SK-N-SH (cell line): ENCODE results near the gene PPME1. TPM values are rescaled to one million over a fixed set of nuclear protein-coding genes. Genes with fewer than 3 reads are reported as not detected.

Experiments
- CTCF ChIA-PET: fragments of 300-600, 350-600 bp; formaldehyde crosslinking; extraction: SDS; loops from one replicate; lab custom pipeline; 2021; lab: Yijun Ruan, JAX
- POLR2A ChIA-PET: fragments of 350-600 bp; sonication (Branson Sonifier 250); formaldehyde crosslinking; extraction: SDS; loops from one replicate; lab custom pipeline; 2020; ENCODE audit warnings: antibody characterized with exemption, inconsistent platforms; lab: Yijun Ruan, JAX
- DNase-seq: peaks from one replicate; pipeline ENCODE4 v3.0.0; 2012
- H2AFZ ChIP-seq: fragments of 200-600 bp; sonication (generic); 2 replicates; pipeline ENCODE4 v1.8.1; 2016; ENCODE audit warnings: antibody characterized with exemption, mild to moderate bottlenecking, low read depth
- H3F3A ChIP-seq: fragments of 200-600 bp; sonication (generic); replicated peaks from 2 replicates; pipeline ENCODE3; 2016; ENCODE audit warnings: antibody characterized with exemption, mild to moderate bottlenecking; ENCODE audit not compliant: insufficient read depth
- H3K27ac ChIP-seq, 2 experiments: fragments of 200-500 bp in 1 of 2; fragments of 200-600 bp in 1 of 2; sonication (Bioruptor generic) in 1 of 2; sonication (generic), shearing (Covaris generic) in 1 of 2; 2 replicates each; pipeline versions ENCODE4 v1.5.1 to v1.6.1; 2014 to 2016; ENCODE audit warnings: low read depth in 2 of 2, inconsistent platforms in 1 of 2, low read length in 1 of 2, mild to moderate bottlenecking in 1 of 2, mixed read lengths in 1 of 2
- H3K27me3 ChIP-seq: fragments of 200-600 bp; sonication (generic), shearing (Covaris generic); 2 replicates; pipeline ENCODE4 v1.6.1; 2016; ENCODE audit warnings: mixed run types; ENCODE audit not compliant: insufficient read depth
- H3K36me3 ChIP-seq, 2 experiments: fragments of 200-500 bp in 1 of 2; fragments of 200-600 bp in 1 of 2; sonication (Bioruptor generic) in 1 of 2; sonication (generic) in 1 of 2; replicated peaks in 1 of 2; 2 replicates each; pipeline versions ENCODE3 to v1.5.1; 2014 to 2016; ENCODE audit warnings: low read length in 1 of 2, mild to moderate bottlenecking in 1 of 2; ENCODE audit not compliant: insufficient read depth in 2 of 2, control insufficient read depth in 1 of 2
- H3K4me1 ChIP-seq, 2 experiments: fragments of 200-500 bp in 1 of 2; fragments of 200-600 bp in 1 of 2; sonication (Bioruptor generic) in 1 of 2; sonication (generic), shearing (Covaris generic) in 1 of 2; 2 replicates each; pipeline versions ENCODE4 v1.5.1 to v1.6.1; 2014 to 2016; ENCODE audit warnings: low read depth in 1 of 2, low read length in 1 of 2, mixed run types in 1 of 2; ENCODE audit not compliant: insufficient read depth in 2 of 2, control insufficient read depth in 1 of 2
- H3K4me2 ChIP-seq: fragments of 200-600 bp; sonication (generic), shearing (Covaris generic); 2 replicates; pipeline ENCODE4 v1.6.1; 2017; ENCODE audit warnings: mixed run types
- H3K4me3 ChIP-seq, 2 experiments: fragments of 200-500 bp in 1 of 2; fragments of 200-600 bp in 1 of 2; sonication (Bioruptor generic) in 1 of 2; sonication (generic), shearing (Covaris generic) in 1 of 2; 2 replicates each; pipeline versions ENCODE4 v1.5.1 to v1.8.1; 2014 to 2016; ENCODE audit warnings: low read depth in 2 of 2, inconsistent platforms in 1 of 2, low read length in 1 of 2, mild to moderate bottlenecking in 1 of 2, mixed read lengths in 1 of 2, moderate library complexity in 1 of 2
- H3K79me2 ChIP-seq: fragments of 200-600 bp; sonication (generic); 2 replicates; pipeline ENCODE4 v1.8.1; 2017; ENCODE audit warnings: mild to moderate bottlenecking; ENCODE audit not compliant: insufficient read depth
- H3K9ac ChIP-seq: fragments of 200-600 bp; sonication (generic); 2 replicates; pipeline ENCODE4 v1.6.1; 2017; ENCODE audit warnings: mixed run types
- H3K9me2 ChIP-seq: fragments of 200-600 bp; sonication (generic); 2 replicates; pipeline ENCODE4 v1.6.1; 2017; ENCODE audit warnings: mixed run types
- H3K9me3 ChIP-seq: fragments of 200-600 bp; sonication (generic); 2 replicates; pipeline ENCODE4 v1.6.1; 2017; ENCODE audit warnings: mixed run types, mild to moderate bottlenecking, moderate library complexity
- H4K20me1 ChIP-seq: fragments of 200-600 bp; sonication (generic); 2 replicates; pipeline ENCODE4 v1.6.1; 2017; ENCODE audit warnings: mild to moderate bottlenecking, mixed run types; ENCODE audit not compliant: insufficient read depth
- EP300 ChIP-seq, 2 experiments: IDR thresholded peaks; 2 replicates each; pipeline versions ENCODE4 v1.4.0 to v1.6.1; 2012; ENCODE audit warnings: borderline replicate concordance in 1 of 2, low read depth in 1 of 2, low read length in 1 of 2
- EZH2phosphoT487 ChIP-seq: fragments of 200-600 bp; sonication (generic); IDR thresholded peaks from 2 replicates; pipeline ENCODE4 v1.6.1; 2017; ENCODE audit warnings: low read depth, mixed run types, mild to moderate bottlenecking, antibody characterized with exemption, moderate library complexity, borderline replicate concordance
- FOSL2 ChIP-seq: IDR thresholded peaks from 2 replicates; pipeline ENCODE4 v1.4.0; 2012; ENCODE audit warnings: low read depth, mild to moderate bottlenecking, moderate library complexity, borderline replicate concordance
- FOXJ3 ChIP-seq: sonication (generic); formaldehyde crosslinking; IDR thresholded peaks from 2 replicates; pipeline ENCODE4 v1.5.1; 2020; ENCODE audit warnings: mild to moderate bottlenecking, missing genetic modification reagents
- FOXM1 ChIP-seq: IDR thresholded peaks from 2 replicates; pipeline ENCODE4 v1.4.0; 2012; ENCODE audit warnings: low read depth, mild to moderate bottlenecking
- GABPA ChIP-seq: IDR thresholded peaks from 2 replicates; pipeline ENCODE4 v1.4.0; 2012; ENCODE audit warnings: low read depth, mild to moderate bottlenecking
- GATA2 ChIP-seq: sonication (generic); formaldehyde crosslinking; IDR thresholded peaks from 2 replicates; pipeline ENCODE4 v1.5.0; 2020; ENCODE audit warnings: mild to moderate bottlenecking, missing genetic modification reagents
- JUND ChIP-seq: IDR thresholded peaks from 2 replicates; pipeline ENCODE4 v1.4.0; 2012
- MEF2A ChIP-seq: IDR thresholded peaks from 2 replicates; pipeline ENCODE4 v1.4.0; 2012; ENCODE audit warnings: low read depth, borderline replicate concordance
- POLR2AphosphoS5 ChIP-seq: IDR thresholded peaks from 2 replicates; pipeline ENCODE4 v1.6.1; 2012; ENCODE audit warnings: low read depth, low read length
- RAD21 ChIP-seq: IDR thresholded peaks from 2 replicates; pipeline ENCODE4 v1.6.1; 2012; ENCODE audit warnings: mild to moderate bottlenecking, low read length
- RFX5 ChIP-seq: IDR thresholded peaks from 2 replicates; pipeline ENCODE4 v1.6.1; 2012; ENCODE audit warnings: mild to moderate bottlenecking, improper control_type of control experiment, low read length
- RXRA ChIP-seq: IDR thresholded peaks from 2 replicates; pipeline ENCODE4 v1.4.0; 2012; ENCODE audit warnings: low read depth, mild to moderate bottlenecking, borderline replicate concordance
- SMC3 ChIP-seq: IDR thresholded peaks from 2 replicates; pipeline ENCODE4 v1.6.1; 2012; ENCODE audit warnings: low read depth, low read length, improper control_type of control experiment
- TAF1 ChIP-seq: IDR thresholded peaks from 2 replicates; pipeline ENCODE4 v1.6.1; 2012; ENCODE audit warnings: low read depth, mild to moderate bottlenecking, low read length, moderate library complexity, borderline replicate concordance
- TCF12 ChIP-seq: IDR thresholded peaks from 2 replicates; pipeline ENCODE4 v1.4.0; 2012
- YY1 ChIP-seq: IDR thresholded peaks from 2 replicates; pipeline ENCODE4 v1.4.0; 2012; ENCODE audit warnings: low read depth, mild to moderate bottlenecking
- WGBS: methylation state at CpG from one replicate; pipeline ENCODE4 v1.1.6; 2017; ENCODE audit warnings: low lambda C conversion rate; 5-methylcytosine and 5-hydroxymethylcytosine counted together
- polyA plus RNA-seq, 3 experiments: library from polyadenylated mRNA; depleted of rRNA; stranded (reverse); fragments of >200 nt; gene quantifications; 2 replicates each; pipeline ENCODE4 v1.2.3, GENCODE V29; 2012
- TF ChIP-seq, protein P1 (sequence below): IDR thresholded peaks from 2 replicates; pipeline ENCODE4; 2012
- TF ChIP-seq, protein P2 (sequence below): IDR thresholded peaks from 2 replicates; pipeline ENCODE4 v1.4.0; 2012; ENCODE audit warnings: low read depth, borderline replicate concordance
- TF ChIP-seq, protein P3 (sequence below): fragments of 150-350 bp; IDR thresholded peaks from 2 replicates; pipeline ENCODE4 v1.6.1; 2017; ENCODE audit warnings: antibody characterized with exemption, low read length, low read depth, borderline replicate concordance
- TF ChIP-seq, protein P4 (sequence below): IDR thresholded peaks from 2 replicates; pipeline ENCODE4 v1.4.0; 2012; ENCODE audit warnings: low read depth
- TF ChIP-seq, protein P5 (sequence below): fragments of 200-600 bp; sonication (generic); IDR thresholded peaks from 2 replicates; pipeline ENCODE4 v1.6.1; 2017; ENCODE audit warnings: antibody characterized with exemption, mild to moderate bottlenecking, moderate library complexity

The PPME1 gene
- polyA plus RNA-seq, 1 of the 3 experiments (the other 2 are of a cell fraction), result 107 TPM

DNA sequence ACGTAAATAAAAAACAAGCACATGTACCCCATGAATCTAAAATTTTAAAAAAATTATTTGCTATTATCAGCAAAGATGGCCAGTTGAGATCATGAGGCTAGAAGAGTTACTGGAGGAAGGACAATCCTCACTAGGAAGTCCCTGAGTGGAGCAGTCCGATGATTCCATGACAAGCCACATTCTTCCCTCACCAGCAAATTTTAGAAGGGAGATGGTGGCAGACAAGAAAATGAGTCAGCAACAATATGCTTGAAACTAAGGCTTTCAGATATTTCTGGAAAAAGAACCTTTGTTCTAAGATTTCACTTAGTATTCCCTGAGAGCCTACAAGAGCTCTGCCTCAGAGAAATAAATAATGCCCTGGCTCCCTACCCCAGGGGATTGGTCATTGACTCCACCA, 105.5 kb downstream of the PPME1 start:
- Histone ChIP-seq H2AFZ (no peak overlapping the region), H3F3A (peaks cover 39% of the 10 kb centered on the region), H3K27me3 (no peaks in the 10 kb centered on the region), H3K4me1 (peaks cover 2 to 32% of the 10 kb centered on the region in 2 experiments), H3K9ac (no peak overlapping the region), H3K4me3 (no peak overlapping the region), H3K9me3 (no peaks in the 10 kb centered on the region), H3K4me2 (no peak overlapping the region), H3K27ac (peak overlapping the region in 1 of 2 experiments; percentile 97; a peak in 2 of 4 replicates), H4K20me1 (no peaks in the 10 kb centered on the region), H3K79me2 (no peaks in the 10 kb centered on the region), H3K9me2 (no peaks in the 10 kb centered on the region), H3K36me3 (no peaks in the 10 kb centered on the region)
- ChIA-PET CTCF (interaction anchor here (3.6 kb wide), 1 partner anchor 21 kb away, joined by 10 read pairs; no protein-coding TSS in a partner anchor), POLR2A (no interaction called here)
- DNase-seq, result no peak
- TF ChIP-seq RXRA (no peak), EZH2phosphoT487 (no peak), FOXJ3 (no peak), TAF1 (no peak), TCF12 (peak; percentile 25; the same call in 1 of the 2 replicates), GATA2 (no peak), POLR2AphosphoS5 (no peak), YY1 (no peak), JUND (peak; percentile 43; the same call in 1 of the 2 replicates), MEF2A (no peak), RFX5 (no peak), FOXM1 (no peak), FOSL2 (peak; percentile 40; the same call in 1 of the 2 replicates), RAD21 (no peak), SMC3 (no peak), EP300 (IDR thresholded peaks at IDR 0.05; ENCODE audit: borderline replicate concordance in 1 of 2, low read depth in 1 of 2, low read length in 1 of 2) (no peak), GABPA (no peak)
- TF ChIP-seq, protein P1, sequence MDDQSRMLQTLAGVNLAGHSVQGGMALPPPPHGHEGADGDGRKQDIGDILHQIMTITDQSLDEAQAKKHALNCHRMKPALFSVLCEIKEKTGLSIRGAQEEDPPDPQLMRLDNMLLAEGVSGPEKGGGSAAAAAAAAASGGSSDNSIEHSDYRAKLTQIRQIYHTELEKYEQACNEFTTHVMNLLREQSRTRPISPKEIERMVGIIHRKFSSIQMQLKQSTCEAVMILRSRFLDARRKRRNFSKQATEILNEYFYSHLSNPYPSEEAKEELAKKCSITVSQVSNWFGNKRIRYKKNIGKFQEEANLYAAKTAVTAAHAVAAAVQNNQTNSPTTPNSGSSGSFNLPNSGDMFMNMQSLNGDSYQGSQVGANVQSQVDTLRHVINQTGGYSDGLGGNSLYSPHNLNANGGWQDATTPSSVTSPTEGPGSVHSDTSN, result no peak
- TF ChIP-seq, protein P2, sequence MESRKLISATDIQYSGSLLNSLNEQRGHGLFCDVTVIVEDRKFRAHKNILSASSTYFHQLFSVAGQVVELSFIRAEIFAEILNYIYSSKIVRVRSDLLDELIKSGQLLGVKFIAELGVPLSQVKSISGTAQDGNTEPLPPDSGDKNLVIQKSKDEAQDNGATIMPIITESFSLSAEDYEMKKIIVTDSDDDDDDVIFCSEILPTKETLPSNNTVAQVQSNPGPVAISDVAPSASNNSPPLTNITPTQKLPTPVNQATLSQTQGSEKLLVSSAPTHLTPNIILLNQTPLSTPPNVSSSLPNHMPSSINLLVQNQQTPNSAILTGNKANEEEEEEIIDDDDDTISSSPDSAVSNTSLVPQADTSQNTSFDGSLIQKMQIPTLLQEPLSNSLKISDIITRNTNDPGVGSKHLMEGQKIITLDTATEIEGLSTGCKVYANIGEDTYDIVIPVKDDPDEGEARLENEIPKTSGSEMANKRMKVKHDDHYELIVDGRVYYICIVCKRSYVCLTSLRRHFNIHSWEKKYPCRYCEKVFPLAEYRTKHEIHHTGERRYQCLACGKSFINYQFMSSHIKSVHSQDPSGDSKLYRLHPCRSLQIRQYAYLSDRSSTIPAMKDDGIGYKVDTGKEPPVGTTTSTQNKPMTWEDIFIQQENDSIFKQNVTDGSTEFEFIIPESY, result no peak
- TF ChIP-seq, protein P3, sequence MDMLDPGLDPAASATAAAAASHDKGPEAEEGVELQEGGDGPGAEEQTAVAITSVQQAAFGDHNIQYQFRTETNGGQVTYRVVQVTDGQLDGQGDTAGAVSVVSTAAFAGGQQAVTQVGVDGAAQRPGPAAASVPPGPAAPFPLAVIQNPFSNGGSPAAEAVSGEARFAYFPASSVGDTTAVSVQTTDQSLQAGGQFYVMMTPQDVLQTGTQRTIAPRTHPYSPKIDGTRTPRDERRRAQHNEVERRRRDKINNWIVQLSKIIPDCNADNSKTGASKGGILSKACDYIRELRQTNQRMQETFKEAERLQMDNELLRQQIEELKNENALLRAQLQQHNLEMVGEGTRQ, result no peak
- TF ChIP-seq, protein P4, sequence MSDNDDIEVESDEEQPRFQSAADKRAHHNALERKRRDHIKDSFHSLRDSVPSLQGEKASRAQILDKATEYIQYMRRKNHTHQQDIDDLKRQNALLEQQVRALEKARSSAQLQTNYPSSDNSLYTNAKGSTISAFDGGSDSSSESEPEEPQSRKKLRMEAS, result 0 out of 2 replicates have a peak, but pooled peaks have one; percentile 17
- TF ChIP-seq, protein P5, sequence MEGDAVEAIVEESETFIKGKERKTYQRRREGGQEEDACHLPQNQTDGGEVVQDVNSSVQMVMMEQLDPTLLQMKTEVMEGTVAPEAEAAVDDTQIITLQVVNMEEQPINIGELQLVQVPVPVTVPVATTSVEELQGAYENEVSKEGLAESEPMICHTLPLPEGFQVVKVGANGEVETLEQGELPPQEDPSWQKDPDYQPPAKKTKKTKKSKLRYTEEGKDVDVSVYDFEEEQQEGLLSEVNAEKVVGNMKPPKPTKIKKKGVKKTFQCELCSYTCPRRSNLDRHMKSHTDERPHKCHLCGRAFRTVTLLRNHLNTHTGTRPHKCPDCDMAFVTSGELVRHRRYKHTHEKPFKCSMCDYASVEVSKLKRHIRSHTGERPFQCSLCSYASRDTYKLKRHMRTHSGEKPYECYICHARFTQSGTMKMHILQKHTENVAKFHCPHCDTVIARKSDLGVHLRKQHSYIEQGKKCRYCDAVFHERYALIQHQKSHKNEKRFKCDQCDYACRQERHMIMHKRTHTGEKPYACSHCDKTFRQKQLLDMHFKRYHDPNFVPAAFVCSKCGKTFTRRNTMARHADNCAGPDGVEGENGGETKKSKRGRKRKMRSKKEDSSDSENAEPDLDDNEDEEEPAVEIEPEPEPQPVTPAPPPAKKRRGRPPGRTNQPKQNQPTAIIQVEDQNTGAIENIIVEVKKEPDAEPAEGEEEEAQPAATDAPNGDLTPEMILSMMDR, result no peak
- 66% methylated on average over 2 of the region's 2 CpGs for WGBS
